ENCODE data around the gene ZNF22.

DNA sequence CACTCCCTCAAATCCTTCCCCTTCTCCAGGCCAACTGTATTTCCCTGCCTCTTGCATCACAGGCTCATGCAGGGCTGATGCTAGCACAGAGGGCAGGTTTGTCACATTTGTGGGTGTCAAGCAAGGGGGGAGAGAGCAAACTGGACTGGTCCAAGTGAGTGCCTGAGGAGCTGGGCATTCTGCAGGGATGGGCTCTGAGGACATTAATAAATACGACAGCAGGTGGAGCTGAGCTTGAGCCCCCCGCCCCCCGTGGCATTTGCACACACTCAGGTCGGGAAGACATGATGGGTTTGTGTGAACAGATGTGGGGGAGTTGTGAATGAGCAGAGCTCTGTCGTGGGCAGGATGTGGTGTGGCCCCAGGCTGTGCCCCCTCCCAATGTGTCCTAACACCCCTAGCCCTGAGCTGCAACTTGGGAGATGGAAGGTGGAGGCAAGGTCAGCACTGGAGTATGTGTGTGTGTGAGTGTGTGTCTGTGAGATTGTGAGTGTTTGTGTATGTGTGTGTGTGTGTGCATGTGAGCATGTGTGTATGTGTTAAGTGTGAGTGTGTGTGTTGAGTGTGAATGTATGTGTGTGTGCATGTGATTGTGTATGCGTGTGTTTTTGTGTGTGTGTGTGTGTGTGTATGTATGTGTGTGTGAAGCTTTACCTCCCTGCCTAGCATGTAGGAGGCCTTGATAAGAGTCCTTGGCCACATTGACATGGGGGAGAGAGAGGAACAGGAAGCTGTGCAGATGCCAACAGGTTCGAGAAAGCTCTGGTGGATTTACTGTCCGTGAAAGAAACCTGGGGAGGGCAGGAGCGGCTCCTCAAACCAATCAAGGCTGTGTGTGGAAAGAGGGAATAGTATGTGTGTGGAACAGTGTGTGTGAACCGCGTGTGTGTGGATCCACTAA, 32.0 kb upstream of the ZNF22 start:
- TF ChIP-seq, protein P1, sequence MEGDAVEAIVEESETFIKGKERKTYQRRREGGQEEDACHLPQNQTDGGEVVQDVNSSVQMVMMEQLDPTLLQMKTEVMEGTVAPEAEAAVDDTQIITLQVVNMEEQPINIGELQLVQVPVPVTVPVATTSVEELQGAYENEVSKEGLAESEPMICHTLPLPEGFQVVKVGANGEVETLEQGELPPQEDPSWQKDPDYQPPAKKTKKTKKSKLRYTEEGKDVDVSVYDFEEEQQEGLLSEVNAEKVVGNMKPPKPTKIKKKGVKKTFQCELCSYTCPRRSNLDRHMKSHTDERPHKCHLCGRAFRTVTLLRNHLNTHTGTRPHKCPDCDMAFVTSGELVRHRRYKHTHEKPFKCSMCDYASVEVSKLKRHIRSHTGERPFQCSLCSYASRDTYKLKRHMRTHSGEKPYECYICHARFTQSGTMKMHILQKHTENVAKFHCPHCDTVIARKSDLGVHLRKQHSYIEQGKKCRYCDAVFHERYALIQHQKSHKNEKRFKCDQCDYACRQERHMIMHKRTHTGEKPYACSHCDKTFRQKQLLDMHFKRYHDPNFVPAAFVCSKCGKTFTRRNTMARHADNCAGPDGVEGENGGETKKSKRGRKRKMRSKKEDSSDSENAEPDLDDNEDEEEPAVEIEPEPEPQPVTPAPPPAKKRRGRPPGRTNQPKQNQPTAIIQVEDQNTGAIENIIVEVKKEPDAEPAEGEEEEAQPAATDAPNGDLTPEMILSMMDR (conservative IDR thresholded peaks at IDR 0.05): no peak
- no peak for TF ChIP-seq EZH2 (IDR thresholded peaks at IDR 0.05; ENCODE audit: low read depth)

All from PC-9 (cell line).